Measurements from ENCODE around the gene TROAP.
"Not testable (repeated sequence)": the region's sequence is repeated elsewhere in the genome, so short reads cannot be mapped to it uniquely, and the experiment has no call there.

Gene TROAP, protein sequence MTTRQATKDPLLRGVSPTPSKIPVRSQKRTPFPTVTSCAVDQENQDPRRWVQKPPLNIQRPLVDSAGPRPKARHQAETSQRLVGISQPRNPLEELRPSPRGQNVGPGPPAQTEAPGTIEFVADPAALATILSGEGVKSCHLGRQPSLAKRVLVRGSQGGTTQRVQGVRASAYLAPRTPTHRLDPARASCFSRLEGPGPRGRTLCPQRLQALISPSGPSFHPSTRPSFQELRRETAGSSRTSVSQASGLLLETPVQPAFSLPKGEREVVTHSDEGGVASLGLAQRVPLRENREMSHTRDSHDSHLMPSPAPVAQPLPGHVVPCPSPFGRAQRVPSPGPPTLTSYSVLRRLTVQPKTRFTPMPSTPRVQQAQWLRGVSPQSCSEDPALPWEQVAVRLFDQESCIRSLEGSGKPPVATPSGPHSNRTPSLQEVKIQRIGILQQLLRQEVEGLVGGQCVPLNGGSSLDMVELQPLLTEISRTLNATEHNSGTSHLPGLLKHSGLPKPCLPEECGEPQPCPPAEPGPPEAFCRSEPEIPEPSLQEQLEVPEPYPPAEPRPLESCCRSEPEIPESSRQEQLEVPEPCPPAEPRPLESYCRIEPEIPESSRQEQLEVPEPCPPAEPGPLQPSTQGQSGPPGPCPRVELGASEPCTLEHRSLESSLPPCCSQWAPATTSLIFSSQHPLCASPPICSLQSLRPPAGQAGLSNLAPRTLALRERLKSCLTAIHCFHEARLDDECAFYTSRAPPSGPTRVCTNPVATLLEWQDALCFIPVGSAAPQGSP

GRCh38 chr12:49322708-49323523, at the start of gene TROAP:
TSS of gene TROAP (plus strand) at chr12:49323255. CDS start at chr12:49323609, 354 bp downstream.
- peak; percentile 98 for DNase-seq (ENCODE audit: low spot score)

GRCh38 chr12:49273726-49274395, 49.2 kb upstream of the TROAP start:
- DNase-seq (ENCODE audit: low spot score): no peak

DNA sequence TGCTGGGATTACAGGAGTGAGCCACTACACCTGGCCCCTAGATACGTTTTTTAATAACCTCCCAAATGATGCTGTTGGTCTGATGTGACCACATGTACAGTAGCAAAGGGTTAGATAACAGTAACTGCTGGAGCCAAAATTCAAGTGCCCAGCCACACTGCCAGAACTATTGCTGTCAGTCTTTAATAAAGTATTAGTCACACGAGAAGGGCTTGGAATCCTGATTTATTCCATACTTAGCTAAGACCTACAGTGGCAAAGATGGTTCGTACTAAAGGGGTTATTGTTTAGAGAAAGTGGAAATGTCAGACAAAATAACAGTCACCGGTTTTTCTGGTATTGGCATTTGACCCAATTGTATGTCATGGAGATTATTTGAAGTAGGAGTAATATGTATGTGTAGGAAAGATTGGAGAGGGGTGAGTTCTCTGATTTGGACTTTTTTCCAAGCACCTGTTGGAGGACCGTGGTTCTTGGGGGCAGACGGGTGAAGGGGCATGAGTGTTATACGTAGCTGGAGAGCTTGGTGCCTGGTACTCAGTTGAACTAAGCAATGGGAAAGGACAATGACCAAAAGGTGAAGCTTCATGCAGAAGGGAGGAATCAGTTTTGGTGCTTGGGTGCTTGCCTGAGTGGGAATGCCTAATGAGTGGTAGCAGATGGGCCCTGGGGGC, 48.5 kb upstream of the TROAP start:
- DNase-seq (ENCODE audit: low spot score): no peak

DNA sequence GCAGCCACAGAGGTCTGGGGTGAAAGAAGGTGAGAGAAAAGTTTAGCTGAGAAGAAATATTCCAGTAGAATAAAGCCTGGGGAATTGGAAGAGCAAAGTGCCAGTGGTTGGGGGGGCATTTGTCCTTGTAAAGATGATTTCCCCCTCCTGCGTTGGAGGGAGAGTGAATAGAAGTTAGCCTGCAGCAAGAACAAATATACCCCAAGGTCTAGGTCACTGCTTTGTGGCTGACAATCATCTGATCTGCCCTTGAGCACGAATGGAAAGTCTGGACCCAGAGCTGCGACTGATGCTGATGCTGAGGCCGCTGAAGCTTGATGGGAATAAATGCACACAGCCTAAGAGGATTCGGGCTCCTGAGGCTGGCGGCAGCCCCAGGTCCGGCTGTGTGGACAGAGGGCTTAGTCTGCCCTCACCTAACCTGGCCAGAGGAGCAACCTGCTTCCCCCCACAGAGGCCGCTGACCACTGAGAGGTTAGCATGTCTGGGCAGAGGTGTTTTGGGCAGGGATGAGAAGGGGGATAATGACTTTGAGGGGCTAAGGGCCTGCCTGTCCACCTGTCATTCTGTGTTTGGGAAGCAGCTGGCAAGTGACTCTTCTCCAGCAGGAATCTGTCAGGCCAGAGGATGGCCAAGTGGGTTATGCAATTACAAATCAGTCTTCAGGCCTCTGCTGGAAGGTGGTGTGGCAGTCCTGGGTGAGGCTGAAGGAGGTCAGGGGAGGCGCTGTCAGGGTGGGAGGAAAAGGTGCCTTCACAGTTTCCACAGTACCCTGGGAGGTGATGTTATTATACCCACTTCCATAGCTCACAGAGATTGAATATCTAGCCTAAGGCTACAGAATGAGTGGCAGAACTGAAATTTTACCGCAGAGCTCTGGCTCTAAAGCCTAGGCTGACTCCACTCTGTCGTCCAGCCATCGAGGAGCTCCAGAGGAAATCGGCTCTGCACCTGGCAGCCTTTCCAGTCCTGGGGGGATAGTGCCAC, 46.5 kb upstream of the TROAP start:
- DNase-seq (ENCODE audit: low spot score): no peak

DNA sequence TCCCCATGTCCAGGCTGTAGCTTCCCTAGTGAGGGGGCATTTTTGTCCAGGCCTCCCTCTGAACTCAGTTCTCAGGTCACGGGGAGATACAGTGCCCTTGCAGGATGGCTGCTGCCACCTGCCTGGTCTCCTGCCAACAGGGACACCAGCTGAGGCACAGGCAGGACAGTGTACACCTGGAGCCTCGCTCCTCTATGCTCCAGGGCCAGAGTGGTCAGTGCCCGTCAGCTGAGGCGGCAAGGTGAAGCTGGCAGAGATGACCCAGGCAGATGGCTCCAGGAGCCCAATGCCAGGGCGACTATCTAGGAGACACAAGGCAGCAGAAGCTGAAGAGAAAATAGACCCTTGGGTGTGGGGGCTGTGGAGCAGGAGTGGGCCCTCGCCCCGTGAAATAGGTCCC, 45.6 kb upstream of the TROAP start:
- DNase-seq (ENCODE audit: low spot score): no peak

- no peak for DNase-seq (ENCODE audit: low spot score)
Measured at GRCh38 chr12:49279706-49280159, 43.3 kb upstream of the TROAP start.

GRCh38 chr12:49280545-49280944, 42.5 kb upstream of the TROAP start:
- not testable (repeated sequence) for DNase-seq (ENCODE audit: low spot score)

GRCh38 chr12:49282302-49282701, 40.8 kb upstream of the TROAP start:
- DNase-seq (ENCODE audit: low spot score): no peak

DNA sequence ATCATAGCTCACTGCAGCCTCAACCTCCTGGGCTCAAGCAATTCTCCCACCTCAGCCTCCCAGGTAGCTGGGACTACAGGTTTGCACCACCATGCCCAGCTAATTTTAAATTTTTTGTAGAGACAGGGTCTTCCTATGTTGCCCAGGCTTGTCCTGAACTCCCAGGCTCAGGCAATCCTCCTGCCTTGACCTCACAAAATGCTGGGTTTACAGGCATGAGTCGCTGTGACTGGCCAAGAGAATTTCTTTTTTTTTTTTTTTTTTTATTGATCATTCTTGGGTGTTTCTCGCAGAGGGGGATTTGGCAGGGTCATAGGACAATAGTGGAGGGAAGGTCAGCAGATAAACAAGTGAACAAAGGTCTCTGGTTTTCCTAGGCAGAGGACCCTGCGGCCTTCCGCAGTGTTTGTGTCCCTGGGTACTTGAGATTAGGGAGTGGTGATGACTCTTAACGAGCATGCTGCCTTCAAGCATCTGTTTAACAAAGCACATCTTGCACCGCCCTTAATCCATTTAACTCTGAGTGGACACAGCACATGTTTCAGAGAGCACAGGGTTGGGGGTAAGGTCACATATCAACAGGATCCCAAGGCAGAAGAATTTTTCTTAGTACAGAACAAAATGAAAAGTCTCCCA, 40.2 kb upstream of the TROAP start:
- DNase-seq (ENCODE audit: low spot score): not testable (repeated sequence)

GRCh38 chr12:49283541-49284429, 39.3 kb upstream of the TROAP start:
- DNase-seq (ENCODE audit: low spot score): no peak

DNA sequence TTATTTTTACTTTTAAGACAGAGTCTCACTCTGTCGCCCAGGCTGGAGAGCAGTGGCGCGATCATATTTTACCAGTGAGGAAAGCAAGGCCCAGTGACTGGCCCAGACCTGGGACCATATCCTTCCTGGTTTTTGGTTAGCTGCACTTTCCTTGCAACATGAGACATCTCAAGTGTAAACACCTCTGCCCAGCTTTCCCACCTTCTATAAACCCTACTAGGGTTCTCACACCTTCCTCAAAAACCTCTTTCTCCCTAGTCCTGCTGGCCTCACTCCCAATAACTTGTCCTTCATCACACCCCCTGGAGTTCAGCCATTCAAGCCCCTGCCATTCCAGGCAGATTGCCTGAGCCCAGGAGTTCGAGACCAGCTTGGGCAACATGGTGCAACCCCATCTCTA, 38.4 kb upstream of the TROAP start:
- no peak for DNase-seq (ENCODE audit: low spot score)

GRCh38 chr12:49287876-49288275, 35.2 kb upstream of the TROAP start:
- no peak for DNase-seq (ENCODE audit: low spot score)

DNA sequence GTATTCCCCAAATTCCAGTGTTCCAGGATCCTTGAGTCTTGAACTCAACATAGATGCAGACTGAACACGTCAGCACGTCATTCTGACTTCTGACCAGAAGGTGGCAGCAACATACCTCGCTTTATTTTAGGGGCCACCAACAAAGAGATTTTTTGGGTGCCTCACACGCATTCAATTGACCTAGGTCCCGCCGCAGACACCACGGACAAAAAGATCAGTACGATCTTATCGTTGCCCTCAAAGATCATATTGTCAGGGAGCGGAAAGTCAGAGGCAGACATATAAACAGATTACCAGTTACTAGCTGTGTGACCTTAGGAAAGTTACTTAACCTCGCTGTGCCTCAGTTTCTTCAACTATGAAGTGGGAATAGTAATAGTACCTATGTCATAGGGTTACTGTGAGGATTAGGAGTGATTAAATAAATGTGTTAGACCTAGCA, 34.6 kb upstream of the TROAP start:
- DNase-seq (ENCODE audit: low spot score): peak; percentile 65

DNA sequence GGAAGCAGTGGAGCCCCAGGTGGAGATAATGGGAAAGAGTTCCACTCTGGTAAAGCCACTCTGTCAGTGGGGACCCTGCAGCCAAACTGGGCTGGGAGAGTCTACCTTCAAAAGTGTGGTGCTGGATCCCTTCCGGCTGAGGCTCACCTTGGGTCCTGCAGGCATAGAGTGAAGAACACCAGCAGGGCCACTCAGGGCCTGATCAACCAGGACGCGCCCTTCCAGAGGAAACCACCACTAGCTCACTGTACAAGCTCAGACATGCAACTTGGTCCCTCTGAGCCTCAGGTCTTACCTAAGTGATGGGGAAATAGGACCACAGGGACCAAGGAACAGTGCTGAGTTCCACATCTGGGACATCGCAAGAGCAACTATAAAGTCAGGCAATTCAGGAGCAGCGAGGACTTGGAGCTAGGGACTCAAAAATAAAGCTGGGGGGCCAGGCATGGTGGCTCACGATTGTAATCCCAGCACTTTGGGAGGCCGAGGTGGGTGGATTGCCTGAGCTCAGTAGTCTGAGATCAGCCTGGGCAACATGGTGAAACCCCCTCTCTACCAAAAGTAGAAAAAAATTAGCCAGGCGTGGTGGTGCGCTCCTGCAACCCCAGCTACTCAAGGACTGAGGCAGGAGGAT, 34.0 kb upstream of the TROAP start:
- no peak for DNase-seq (ENCODE audit: low spot score)

DNA sequence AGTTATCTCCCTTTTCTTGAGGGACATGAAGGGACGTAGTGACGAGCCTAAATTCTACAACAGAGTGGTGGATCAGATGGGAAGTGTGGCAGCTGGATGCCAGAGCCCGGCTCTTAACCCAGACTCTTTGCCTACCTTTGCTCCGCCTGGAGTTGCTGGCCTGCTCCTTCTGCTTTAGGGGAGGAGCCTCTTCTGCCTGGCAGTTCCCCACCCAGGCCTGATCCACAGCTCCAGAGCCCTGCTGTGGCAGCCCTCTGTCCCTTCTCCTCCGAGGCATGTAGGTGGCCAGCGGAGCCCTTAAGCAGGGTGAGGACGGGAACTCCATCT, 30.4 kb upstream of the TROAP start:
- no peak for DNase-seq (ENCODE audit: low spot score)

- DNase-seq (ENCODE audit: low spot score): no peak
Measured at GRCh38 chr12:49293056-49293956, 29.7 kb upstream of the TROAP start.

Data from Ammon's horn (tissue), 1 donor.